ENCODE results near the gene WNT8B.

The WNT8B gene

DNA sequence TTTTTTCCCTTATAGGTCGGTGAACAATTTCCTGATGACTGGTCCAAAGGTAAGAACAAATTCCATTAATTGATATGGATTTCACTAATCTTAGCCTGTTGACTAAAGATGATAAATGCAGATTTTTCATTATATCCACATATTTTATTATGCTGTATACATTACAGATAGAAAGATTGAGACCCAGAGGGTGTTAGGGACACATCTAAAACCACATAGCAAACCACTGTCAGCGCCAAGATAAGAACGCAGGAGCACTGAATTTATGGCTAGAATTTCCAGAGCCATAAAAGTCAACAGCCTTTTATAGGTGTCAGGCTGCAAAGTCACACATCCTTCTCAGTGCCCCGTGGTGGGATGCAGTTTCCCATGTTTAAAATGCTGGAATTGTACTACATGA is 16.2 kb downstream of the WNT8B start:
- DNase-seq (ENCODE audit: extremely low read depth, insufficient read length) = no peak
- Histone ChIP-seq H3K4me3 (replicated peaks; ENCODE audit: low read depth, low read length) (no peak overlapping the region), H3K36me3 (ENCODE audit: control insufficient read depth, insufficient read depth, low read length) (no peaks in the 10 kb centered on the region), H3K27me3 (replicated peaks; ENCODE audit: control insufficient read depth, insufficient read depth, low read length) (0 out of 2 replicates have a peak, but pooled peaks cover 2% of the 10 kb centered on the region)
- no peak for TF ChIP-seq CTCF (IDR thresholded peaks at IDR 0.05; ENCODE audit: insufficient read depth, low read length, poor library complexity, severe bottlenecking)

DNA sequence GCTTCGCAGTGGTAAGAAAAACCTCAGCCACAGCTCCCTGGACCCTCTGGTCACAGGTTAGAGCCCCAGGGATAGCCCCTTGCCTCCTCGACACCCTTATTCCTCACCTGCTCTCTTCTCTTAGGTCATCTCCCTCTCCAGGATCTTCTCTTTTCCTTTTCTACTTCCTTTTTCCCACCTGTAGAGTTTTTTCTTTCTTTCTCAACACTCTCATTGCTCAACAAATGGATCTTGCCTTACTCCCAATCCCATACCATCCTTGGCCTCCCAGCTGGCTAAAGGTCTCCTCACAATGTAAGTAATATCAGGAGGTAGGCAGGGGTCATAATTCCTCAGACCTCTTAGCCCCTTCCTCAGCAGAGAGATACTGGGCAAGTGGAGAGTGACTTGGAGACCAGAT is 17.2 kb downstream of the WNT8B start:
- no peak overlapping the region for H3K4me3 ChIP-seq (replicated peaks; ENCODE audit: low read depth, low read length)
- TF ChIP-seq CTCF (IDR thresholded peaks at IDR 0.05; ENCODE audit: insufficient read depth, low read length, poor library complexity, severe bottlenecking) = no peak
- H3K36me3 ChIP-seq (ENCODE audit: control insufficient read depth, insufficient read depth, low read length) = no peaks in the 10 kb centered on the region
- DNase-seq (ENCODE audit: extremely low read depth, insufficient read length) = no peak
- 0 out of 2 replicates have a peak, but pooled peaks cover 2% of the 10 kb centered on the region for H3K27me3 ChIP-seq (replicated peaks; ENCODE audit: control insufficient read depth, insufficient read depth, low read length)

GRCh38 chr10:100481462-100482081 is 18.8 kb downstream of the WNT8B start:
- H3K4me3 ChIP-seq (replicated peaks; ENCODE audit: low read depth, low read length) = peak overlapping the region; percentile 49
- DNase-seq (ENCODE audit: extremely low read depth, insufficient read length) = peak; percentile 65
- no peaks in the 10 kb centered on the region; the same call in 1 of the 2 replicates for H3K36me3 ChIP-seq (ENCODE audit: control insufficient read depth, insufficient read depth, low read length)
- H3K27me3 ChIP-seq (replicated peaks; ENCODE audit: control insufficient read depth, insufficient read depth, low read length) = 0 out of 2 replicates have a peak, but pooled peaks cover 2% of the 10 kb centered on the region
- TF ChIP-seq CTCF (IDR thresholded peaks at IDR 0.05; ENCODE audit: insufficient read depth, low read length, poor library complexity, severe bottlenecking) = no peak

GRCh38 chr10:100482181-100482833 is 19.5 kb downstream of the WNT8B start:
- H3K27me3 ChIP-seq (replicated peaks; ENCODE audit: control insufficient read depth, insufficient read depth, low read length) = 0 out of 2 replicates have a peak, but pooled peaks cover 2% of the 10 kb centered on the region
- DNase-seq (ENCODE audit: extremely low read depth, insufficient read length) = peak; percentile 62
- H3K36me3 ChIP-seq (ENCODE audit: control insufficient read depth, insufficient read depth, low read length) = no peaks in the 10 kb centered on the region; the same call in 1 of the 2 replicates
- peak overlapping the region; percentile 49 for H3K4me3 ChIP-seq (replicated peaks; ENCODE audit: low read depth, low read length)
- TF ChIP-seq CTCF (IDR thresholded peaks at IDR 0.05; ENCODE audit: insufficient read depth, low read length, poor library complexity, severe bottlenecking) = peak; percentile 90

GRCh38 chr10:100482834-100483185 is 20.0 kb downstream of the WNT8B start:
- no peak for TF ChIP-seq CTCF (IDR thresholded peaks at IDR 0.05; ENCODE audit: insufficient read depth, low read length, poor library complexity, severe bottlenecking)
- no peak for DNase-seq (ENCODE audit: extremely low read depth, insufficient read length)
- H3K27me3 ChIP-seq (replicated peaks; ENCODE audit: control insufficient read depth, insufficient read depth, low read length) = 0 out of 2 replicates have a peak, but pooled peaks cover 2% of the 10 kb centered on the region
- H3K36me3 ChIP-seq (ENCODE audit: control insufficient read depth, insufficient read depth, low read length) = peaks cover 4% of the 10 kb centered on the region; the same call in 1 of the 2 replicates
- no peak overlapping the region for H3K4me3 ChIP-seq (replicated peaks; ENCODE audit: low read depth, low read length)
